ENCODE measurements around the gene EPHA10.

The EPHA10 gene

GRCh38 chr1:37682334-37682987, 82.5 kb downstream of the EPHA10 start:
- in situ Hi-C loops (cut with MboI; ENCODE audit: low sequenced_read_pairs) = no loop called here

GRCh38 chr1:37680933-37681332, 84.0 kb downstream of the EPHA10 start:
- in situ Hi-C loops (cut with MboI; ENCODE audit: low sequenced_read_pairs) = no loop called here

- in situ Hi-C loops (cut with MboI; ENCODE audit: low sequenced_read_pairs) = no loop called here
Observed at GRCh38 chr1:37677808-37678207, 87.1 kb downstream of the EPHA10 start.

GRCh38 chr1:37677143-37677439, 87.8 kb downstream of the EPHA10 start:
- in situ Hi-C loops (cut with MboI; ENCODE audit: low sequenced_read_pairs) = no loop called here

- in situ Hi-C loops (cut with MboI; ENCODE audit: low sequenced_read_pairs) = no loop called here
Observed at GRCh38 chr1:37676281-37677142, 88.4 kb downstream of the EPHA10 start.

GRCh38 chr1:37673920-37674319, 91.0 kb downstream of the EPHA10 start:
- in situ Hi-C loops (cut with MboI; ENCODE audit: low sequenced_read_pairs) = no loop called here

- in situ Hi-C loops (cut with MboI; ENCODE audit: low sequenced_read_pairs) = no loop called here
Observed at GRCh38 chr1:37672136-37672870, 92.6 kb downstream of the EPHA10 start.

- in situ Hi-C loops (cut with MboI; ENCODE audit: low sequenced_read_pairs) = no loop called here
Observed at GRCh38 chr1:37671261-37671660, 93.7 kb downstream of the EPHA10 start.

- in situ Hi-C loops (cut with MboI; ENCODE audit: low sequenced_read_pairs) = no loop called here
Observed at GRCh38 chr1:37670133-37670532, 94.8 kb downstream of the EPHA10 start.

- in situ Hi-C loops (cut with MboI; ENCODE audit: low sequenced_read_pairs) = no loop called here
Observed at GRCh38 chr1:37667023-37667671, 97.8 kb downstream of the EPHA10 start.

- in situ Hi-C loops (cut with MboI; ENCODE audit: low sequenced_read_pairs) = no loop called here
Observed at GRCh38 chr1:37666241-37666867, 98.6 kb downstream of the EPHA10 start.

Measured in hTERT RPE-1 (cell line).